WTC11 (cell line): ENCODE data around the gene ITPR1. TPM values are rescaled to one million over a fixed set of nuclear protein-coding genes. Genes with fewer than 3 reads are reported as not detected.
A peak's percentile ranks its signal among the peaks of the same experiment; 100 is the strongest.

Experiments
- ATAC-seq: fragments of 200-7000 bp; cut with Tn5 transposase; 2 replicates; pipeline ENCODE4 v1.10.0; 2021; ENCODE audit warnings: mild to moderate bottlenecking, moderate library complexity
- CTCF ChIA-PET: fragments of 300-600 bp; sonication (Branson Sonifier 250); formaldehyde crosslinking; loops from one replicate; lab custom pipeline; 2021; ENCODE audit warnings: antibody characterized with exemption; lab: Charles Lee
- POLR2A ChIA-PET: fragments of 350-600 bp; sonication (Branson Sonifier 250); formaldehyde crosslinking; loops from one replicate; lab custom pipeline; 2021; ENCODE audit warnings: antibody characterized with exemption; lab: Charles Lee
- DNase-seq: peaks from one replicate; pipeline ENCODE4 v3.0.0; 2021; ENCODE audit warnings: low spot score
- H3K27ac Mint-ChIP-seq: 2 replicates; pipeline ENCODE4 v1.8.0; 2021; ENCODE audit warnings: mixed read lengths
- H3K27me3 Mint-ChIP-seq: 2 replicates; pipeline ENCODE4 v1.8.0; 2021; ENCODE audit warnings: low read depth, mild to moderate bottlenecking, moderate library complexity, mixed read lengths
- H3K36me3 Mint-ChIP-seq: 2 replicates; pipeline ENCODE4 v1.8.0; 2021; ENCODE audit warnings: mixed read lengths
- H3K4me1 Mint-ChIP-seq: 2 replicates; pipeline ENCODE4 v1.8.0; 2022; ENCODE audit warnings: mixed read lengths
- H3K4me3 Mint-ChIP-seq: 2 replicates; pipeline ENCODE4 v1.8.0; 2021; ENCODE audit warnings: mild to moderate bottlenecking, moderate library complexity, mixed read lengths
- H3K9me3 Mint-ChIP-seq: 2 replicates; pipeline ENCODE4 v1.8.0; 2021; ENCODE audit warnings: mixed read lengths
- CREB1 ChIP-seq: sonication (generic); formaldehyde crosslinking; IDR thresholded peaks from 2 replicates; pipeline ENCODE4 v1.8.0; 2023; ENCODE audit warnings: mild to moderate bottlenecking, missing genetic modification reagents
- EMX1 ChIP-seq: fragments of 250-450 bp; sonication (Bioruptor Pico); IDR thresholded peaks from 2 replicates; pipeline ENCODE4 v1.8.0; 2021; ENCODE audit warnings: mild to moderate bottlenecking
- FOXJ3 ChIP-seq: sonication (generic); formaldehyde crosslinking; IDR thresholded peaks from 2 replicates; pipeline ENCODE4 v1.9.0; 2021; ENCODE audit warnings: missing genetic modification reagents, mild to moderate bottlenecking, borderline replicate concordance
- HMGXB4 ChIP-seq: sonication (generic); formaldehyde crosslinking; IDR thresholded peaks from 2 replicates; pipeline ENCODE4 v1.8.1; 2023; ENCODE audit warnings: mild to moderate bottlenecking, moderate library complexity, missing genetic modification reagents
- MLX ChIP-seq: sonication (generic); formaldehyde crosslinking; IDR thresholded peaks from 2 replicates; pipeline ENCODE4 v1.8.1; 2023; ENCODE audit warnings: mild to moderate bottlenecking, missing genetic modification reagents, moderate library complexity
- RORB ChIP-seq: fragments of 250-450 bp; sonication (Bioruptor Pico); IDR thresholded peaks from 2 replicates; pipeline ENCODE4 v1.9.0; 2021; ENCODE audit warnings: mild to moderate bottlenecking
- SOX15 ChIP-seq: fragments of 250-450 bp; sonication (Bioruptor Pico); IDR thresholded peaks from 2 replicates; pipeline ENCODE4 v1.9.0; 2021; ENCODE audit warnings: mild to moderate bottlenecking
- ZBTB21 ChIP-seq: sonication (generic); formaldehyde crosslinking; IDR thresholded peaks from 2 replicates; pipeline ENCODE4 v1.8.1; 2023; ENCODE audit warnings: mild to moderate bottlenecking, missing genetic modification reagents, borderline replicate concordance
- ZNF219 ChIP-seq: sonication (generic); formaldehyde crosslinking; IDR thresholded peaks from 2 replicates; pipeline ENCODE4 v1.8.0; 2023; ENCODE audit warnings: missing genetic modification reagents, mild to moderate bottlenecking, borderline replicate concordance
- ZNF263 ChIP-seq: sonication (generic); formaldehyde crosslinking; IDR thresholded peaks from 2 replicates; pipeline ENCODE4 v1.8.1; 2022; ENCODE audit warnings: low read depth, mild to moderate bottlenecking, moderate library complexity, missing genetic modification reagents
- ZNF423 ChIP-seq: fragments of 250-450 bp; sonication (Bioruptor Pico); IDR thresholded peaks from 2 replicates; pipeline ENCODE4 v2.1.2; 2022; ENCODE audit warnings: mild to moderate bottlenecking, moderate library complexity
- total RNA-seq: library from RNA; stranded (reverse); gene quantifications from 3 replicates; pipeline ENCODE4 v1.2.3, GENCODE V29; 2021
- TF ChIP-seq, protein P1 (sequence below): fragments of 200-600 bp; IDR thresholded peaks from 2 replicates; pipeline ENCODE4 v1.8.0; 2022; ENCODE audit warnings: antibody characterized with exemption
- TF ChIP-seq, protein P2 (sequence below): fragments of 250-450 bp; sonication (Bioruptor Pico); IDR thresholded peaks from 2 replicates; pipeline ENCODE4 v1.9.0; 2021; ENCODE audit warnings: mild to moderate bottlenecking
- TF ChIP-seq, protein P3 (sequence below): sonication (generic); formaldehyde crosslinking; conservative IDR thresholded peaks from 2 replicates; pipeline ENCODE4 v1.8.1; 2023; ENCODE audit warnings: mild to moderate bottlenecking, low read depth, missing genetic modification reagents, moderate library complexity
- TF ChIP-seq, protein P4 (sequence below): sonication (generic); formaldehyde crosslinking; IDR thresholded peaks from 2 replicates; pipeline ENCODE4 v1.8.0; 2023; ENCODE audit warnings: missing genetic modification reagents
- TF ChIP-seq, protein P5 (sequence below): sonication (generic); formaldehyde crosslinking; IDR thresholded peaks from 2 replicates; pipeline ENCODE4 v1.8.1; 2023; ENCODE audit warnings: mild to moderate bottlenecking, missing genetic modification reagents, moderate library complexity

ITPR1 gene
- total RNA-seq, 1 experiment from 2014 or later = 11.8 TPM

- Mint-ChIP-seq H3K36me3 (no peaks in the 10 kb centered on the region), H3K9me3 (no peaks in the 10 kb centered on the region), H3K27me3 (no peaks in the 10 kb centered on the region), H3K27ac (no peak overlapping the region)
- DNase-seq = no peak
- no peak for TF ChIP-seq HMGXB4
- TF ChIP-seq, protein P1, sequence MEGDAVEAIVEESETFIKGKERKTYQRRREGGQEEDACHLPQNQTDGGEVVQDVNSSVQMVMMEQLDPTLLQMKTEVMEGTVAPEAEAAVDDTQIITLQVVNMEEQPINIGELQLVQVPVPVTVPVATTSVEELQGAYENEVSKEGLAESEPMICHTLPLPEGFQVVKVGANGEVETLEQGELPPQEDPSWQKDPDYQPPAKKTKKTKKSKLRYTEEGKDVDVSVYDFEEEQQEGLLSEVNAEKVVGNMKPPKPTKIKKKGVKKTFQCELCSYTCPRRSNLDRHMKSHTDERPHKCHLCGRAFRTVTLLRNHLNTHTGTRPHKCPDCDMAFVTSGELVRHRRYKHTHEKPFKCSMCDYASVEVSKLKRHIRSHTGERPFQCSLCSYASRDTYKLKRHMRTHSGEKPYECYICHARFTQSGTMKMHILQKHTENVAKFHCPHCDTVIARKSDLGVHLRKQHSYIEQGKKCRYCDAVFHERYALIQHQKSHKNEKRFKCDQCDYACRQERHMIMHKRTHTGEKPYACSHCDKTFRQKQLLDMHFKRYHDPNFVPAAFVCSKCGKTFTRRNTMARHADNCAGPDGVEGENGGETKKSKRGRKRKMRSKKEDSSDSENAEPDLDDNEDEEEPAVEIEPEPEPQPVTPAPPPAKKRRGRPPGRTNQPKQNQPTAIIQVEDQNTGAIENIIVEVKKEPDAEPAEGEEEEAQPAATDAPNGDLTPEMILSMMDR = no peak
- no peak for TF ChIP-seq ZNF219
- TF ChIP-seq ZNF263 = no peak
- TF ChIP-seq, protein P2, sequence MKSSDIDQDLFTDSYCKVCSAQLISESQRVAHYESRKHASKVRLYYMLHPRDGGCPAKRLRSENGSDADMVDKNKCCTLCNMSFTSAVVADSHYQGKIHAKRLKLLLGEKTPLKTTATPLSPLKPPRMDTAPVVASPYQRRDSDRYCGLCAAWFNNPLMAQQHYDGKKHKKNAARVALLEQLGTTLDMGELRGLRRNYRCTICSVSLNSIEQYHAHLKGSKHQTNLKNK (CRISPR knock-in tag) = no peak
- TF ChIP-seq, protein P3, sequence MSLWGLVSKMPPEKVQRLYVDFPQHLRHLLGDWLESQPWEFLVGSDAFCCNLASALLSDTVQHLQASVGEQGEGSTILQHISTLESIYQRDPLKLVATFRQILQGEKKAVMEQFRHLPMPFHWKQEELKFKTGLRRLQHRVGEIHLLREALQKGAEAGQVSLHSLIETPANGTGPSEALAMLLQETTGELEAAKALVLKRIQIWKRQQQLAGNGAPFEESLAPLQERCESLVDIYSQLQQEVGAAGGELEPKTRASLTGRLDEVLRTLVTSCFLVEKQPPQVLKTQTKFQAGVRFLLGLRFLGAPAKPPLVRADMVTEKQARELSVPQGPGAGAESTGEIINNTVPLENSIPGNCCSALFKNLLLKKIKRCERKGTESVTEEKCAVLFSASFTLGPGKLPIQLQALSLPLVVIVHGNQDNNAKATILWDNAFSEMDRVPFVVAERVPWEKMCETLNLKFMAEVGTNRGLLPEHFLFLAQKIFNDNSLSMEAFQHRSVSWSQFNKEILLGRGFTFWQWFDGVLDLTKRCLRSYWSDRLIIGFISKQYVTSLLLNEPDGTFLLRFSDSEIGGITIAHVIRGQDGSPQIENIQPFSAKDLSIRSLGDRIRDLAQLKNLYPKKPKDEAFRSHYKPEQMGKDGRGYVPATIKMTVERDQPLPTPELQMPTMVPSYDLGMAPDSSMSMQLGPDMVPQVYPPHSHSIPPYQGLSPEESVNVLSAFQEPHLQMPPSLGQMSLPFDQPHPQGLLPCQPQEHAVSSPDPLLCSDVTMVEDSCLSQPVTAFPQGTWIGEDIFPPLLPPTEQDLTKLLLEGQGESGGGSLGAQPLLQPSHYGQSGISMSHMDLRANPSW (CRISPR knock-in tag) = no peak
- TF ChIP-seq, all 79 proteins: peak for 0
- CTCF ChIA-PET = no interaction called here
- POLR2A ChIA-PET = interaction anchor here (2.2 kb wide), 1 partner anchor 10 kb away, joined by 11 read pairs; the partner anchor contains the start of gene ITPR1
- no peak for ATAC-seq
- H3K4me3 Mint-ChIP-seq = no peak overlapping the region
- H3K4me1 Mint-ChIP-seq = peaks cover 13% of the 10 kb centered on the region
Observed at GRCh38 chr3:4503050-4503449, 9.9 kb downstream of the ITPR1 start.

DNA sequence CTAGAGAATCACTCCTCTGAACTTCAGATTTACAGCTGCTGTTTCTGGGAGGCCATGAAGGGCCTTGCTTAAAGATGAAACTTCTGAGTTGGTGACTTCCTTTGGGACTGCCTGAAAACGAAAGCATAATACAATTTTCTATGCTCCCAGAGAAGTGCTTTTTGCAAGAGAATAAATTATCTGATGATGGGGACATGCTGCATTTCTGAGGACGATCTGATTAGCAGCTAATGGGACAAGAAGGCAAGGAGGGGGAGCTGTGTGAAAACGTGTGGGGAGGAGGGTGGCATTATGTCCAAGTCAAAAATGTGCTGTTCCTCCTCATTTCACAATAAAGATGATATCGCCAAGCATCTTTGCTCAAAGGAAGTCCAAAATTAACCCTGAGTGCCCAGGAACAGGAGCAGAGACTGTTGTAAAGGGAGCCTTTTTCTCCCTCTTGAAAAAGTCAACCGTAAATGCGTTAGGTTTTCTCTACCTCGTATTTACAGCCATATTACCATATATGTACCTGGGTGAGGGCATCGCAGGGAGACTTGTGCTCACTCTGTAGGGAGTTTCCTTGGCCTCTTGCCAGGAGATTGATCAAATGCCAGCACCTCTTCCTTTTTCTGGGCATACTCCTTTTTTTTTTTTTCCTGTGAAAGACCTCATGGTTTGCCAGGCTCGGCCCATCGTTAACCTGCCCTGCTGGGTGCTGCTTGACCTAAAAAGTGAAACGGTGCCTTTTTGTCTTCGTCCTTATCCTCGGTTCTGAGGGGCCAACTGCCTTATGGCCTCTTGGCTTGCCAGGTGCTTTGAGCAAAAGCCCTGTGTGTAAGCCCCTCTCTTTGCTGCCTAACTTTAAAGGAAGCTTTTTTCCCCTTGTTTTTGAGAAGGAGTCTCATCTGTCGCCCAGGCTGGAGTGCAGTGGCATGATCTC lies 11.5 kb downstream of the ITPR1 start:
- Mint-ChIP-seq H3K4me3 (no peak overlapping the region), H3K9me3 (no peaks in the 10 kb centered on the region), H3K4me1 (peaks cover 22% of the 10 kb centered on the region), H3K27ac (peak overlapping the region; percentile 15; the same call in 1 of the 2 replicates)
- no peak for DNase-seq
- peak; percentile 35 for ATAC-seq
- no peak for TF ChIP-seq ZNF423 (CRISPR knock-in tag)
- no peak for TF ChIP-seq ZBTB21 (CRISPR knock-in tag)
- no peak for TF ChIP-seq CREB1 (CRISPR knock-in tag)
- no peak for TF ChIP-seq MLX (CRISPR knock-in tag)
- TF ChIP-seq, all 79 proteins: peak for 0
- Mint-ChIP-seq H3K36me3 (no peaks in the 10 kb centered on the region), H3K27me3 (no peaks in the 10 kb centered on the region)
- POLR2A ChIA-PET = interaction anchor here (2.2 kb wide), 1 partner anchor 11 kb away, joined by 11 read pairs; the partner anchor contains the start of gene ITPR1
- CTCF ChIA-PET = interaction anchor here (1.6 kb wide), 1 partner anchor 11 kb away, joined by 5 read pairs; the partner anchor contains the start of gene ITPR1

- Mint-ChIP-seq H3K9me3 (no peaks in the 10 kb centered on the region), H3K27ac (no peak overlapping the region; the same call in 1 of the 2 replicates), H3K27me3 (no peaks in the 10 kb centered on the region), H3K4me3 (no peak overlapping the region), H3K4me1 (peaks cover 22% of the 10 kb centered on the region), H3K36me3 (no peaks in the 10 kb centered on the region)
- ChIA-PET CTCF (no interaction called here), POLR2A (interaction anchor here (0.7 kb wide), 1 partner anchor 12 kb away, joined by 4 read pairs; no protein-coding TSS in a partner anchor)
- DNase-seq = no peak
- no peak for ATAC-seq
- TF ChIP-seq SOX15 (no peak), ZNF423 (CRISPR knock-in tag) (no peak), FOXJ3 (CRISPR knock-in tag) (no peak), RORB (CRISPR knock-in tag) (no peak), EMX1 (CRISPR knock-in tag) (no peak)
- TF ChIP-seq, protein P4, sequence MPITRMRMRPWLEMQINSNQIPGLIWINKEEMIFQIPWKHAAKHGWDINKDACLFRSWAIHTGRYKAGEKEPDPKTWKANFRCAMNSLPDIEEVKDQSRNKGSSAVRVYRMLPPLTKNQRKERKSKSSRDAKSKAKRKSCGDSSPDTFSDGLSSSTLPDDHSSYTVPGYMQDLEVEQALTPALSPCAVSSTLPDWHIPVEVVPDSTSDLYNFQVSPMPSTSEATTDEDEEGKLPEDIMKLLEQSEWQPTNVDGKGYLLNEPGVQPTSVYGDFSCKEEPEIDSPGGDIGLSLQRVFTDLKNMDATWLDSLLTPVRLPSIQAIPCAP (CRISPR knock-in tag) = no peak
- TF ChIP-seq, protein P1 = no peak
- TF ChIP-seq, protein P5, sequence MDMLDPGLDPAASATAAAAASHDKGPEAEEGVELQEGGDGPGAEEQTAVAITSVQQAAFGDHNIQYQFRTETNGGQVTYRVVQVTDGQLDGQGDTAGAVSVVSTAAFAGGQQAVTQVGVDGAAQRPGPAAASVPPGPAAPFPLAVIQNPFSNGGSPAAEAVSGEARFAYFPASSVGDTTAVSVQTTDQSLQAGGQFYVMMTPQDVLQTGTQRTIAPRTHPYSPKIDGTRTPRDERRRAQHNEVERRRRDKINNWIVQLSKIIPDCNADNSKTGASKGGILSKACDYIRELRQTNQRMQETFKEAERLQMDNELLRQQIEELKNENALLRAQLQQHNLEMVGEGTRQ (CRISPR knock-in tag) = no peak
Observed at GRCh38 chr3:4505688-4506558, 12.8 kb downstream of the ITPR1 start.
